Hematopoietic multipotent progenitor cell treated with erythropoietin and hydrocortisone succinate and interleukin-3 and kit ligand, for 6 days (in vitro differentiated cells): ENCODE data around the gene RBFOX2.

Source experiments
- DNase-seq: peaks from one replicate; pipeline ENCODE4 v3.0.0-alpha.2; 2015

The RBFOX2 gene

GRCh38 chr22:35970616-35971455 is 57.8 kb downstream of the RBFOX2 start:
- DNase-seq: no peak

GRCh38 chr22:35967046-35967397 is 61.6 kb downstream of the RBFOX2 start:
- DNase-seq: no peak

GRCh38 chr22:35966314-35967045 is 62.1 kb downstream of the RBFOX2 start:
- no peak for DNase-seq

- DNase-seq: no peak
These were observed 65.3 kb downstream of the RBFOX2 start for GRCh38 chr22:35963237-35963810.

- DNase-seq: no peak
These were observed 66.9 kb downstream of the RBFOX2 start for GRCh38 chr22:35961480-35962295.

DNA sequence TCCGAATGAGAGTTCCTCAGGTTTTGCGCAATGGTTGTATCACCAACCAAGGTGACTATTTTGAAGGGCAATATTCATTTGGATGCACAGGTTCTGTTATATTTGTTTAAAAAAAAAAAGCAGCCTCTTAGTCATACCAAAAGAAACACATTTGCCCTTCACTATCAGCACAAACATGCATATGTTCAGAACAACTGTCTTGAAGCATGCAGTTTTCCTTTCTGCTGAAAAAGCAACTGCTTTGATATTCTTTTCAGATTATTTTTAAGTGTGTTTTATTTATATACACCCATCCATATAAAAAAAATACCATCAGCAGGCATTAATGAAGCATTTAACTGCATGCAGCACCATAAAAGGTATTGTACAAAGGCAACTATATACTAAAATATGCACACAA is 67.8 kb downstream of the RBFOX2 start:
- DNase-seq: no peak

- DNase-seq: peak; percentile 55
These were observed 69.4 kb downstream of the RBFOX2 start for GRCh38 chr22:35959121-35959800.

DNA sequence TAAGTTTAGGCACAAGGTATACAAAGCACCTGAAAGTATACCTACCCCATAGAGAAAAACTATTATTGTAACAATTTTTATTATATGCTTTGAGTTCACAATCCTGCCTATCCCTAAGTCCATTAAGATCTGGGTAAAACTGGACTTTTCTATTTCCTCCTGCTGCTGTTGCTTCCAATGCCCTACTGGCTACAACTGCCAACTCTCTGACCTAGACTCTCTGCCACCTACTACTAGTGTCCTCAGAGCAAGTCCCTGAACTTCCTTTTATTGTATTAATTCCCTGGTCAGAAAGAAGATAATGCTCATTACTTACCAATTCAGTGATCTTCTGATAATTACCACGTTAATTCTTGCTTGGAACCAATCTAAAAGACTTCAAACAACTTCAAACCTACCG is 70.3 kb downstream of the RBFOX2 start:
- DNase-seq: no peak

GRCh38 chr22:35957589-35957988 is 71.0 kb downstream of the RBFOX2 start:
- DNase-seq: no peak

DNA sequence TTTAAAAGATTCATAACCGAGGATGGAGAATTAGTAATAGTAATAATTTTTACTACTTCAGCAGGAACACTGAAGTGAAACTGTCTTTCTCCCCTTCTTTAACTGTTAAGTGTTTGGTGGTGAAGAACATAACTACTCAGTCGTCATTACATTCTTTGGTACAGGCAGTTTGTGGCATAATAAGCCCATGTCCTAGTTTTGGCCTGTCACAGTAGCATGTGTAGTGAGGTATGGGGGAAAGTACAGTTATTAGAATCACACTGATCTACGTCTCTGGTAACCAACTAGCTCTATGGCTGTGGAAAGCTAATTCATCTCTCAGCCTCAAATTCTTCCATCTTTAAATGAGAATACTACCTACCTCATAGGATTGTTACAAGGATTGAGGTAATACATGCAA is 71.8 kb downstream of the RBFOX2 start:
- no peak for DNase-seq

GRCh38 chr22:35955546-35955945 is 73.1 kb downstream of the RBFOX2 start:
- no peak for DNase-seq

GRCh38 chr22:35952576-35952975 is 76.0 kb downstream of the RBFOX2 start:
- DNase-seq: no peak

GRCh38 chr22:35950262-35950661 is 78.4 kb downstream of the RBFOX2 start:
- no peak for DNase-seq

- no peak for DNase-seq
These were observed 79.4 kb downstream of the RBFOX2 start for GRCh38 chr22:35949243-35949642.

DNA sequence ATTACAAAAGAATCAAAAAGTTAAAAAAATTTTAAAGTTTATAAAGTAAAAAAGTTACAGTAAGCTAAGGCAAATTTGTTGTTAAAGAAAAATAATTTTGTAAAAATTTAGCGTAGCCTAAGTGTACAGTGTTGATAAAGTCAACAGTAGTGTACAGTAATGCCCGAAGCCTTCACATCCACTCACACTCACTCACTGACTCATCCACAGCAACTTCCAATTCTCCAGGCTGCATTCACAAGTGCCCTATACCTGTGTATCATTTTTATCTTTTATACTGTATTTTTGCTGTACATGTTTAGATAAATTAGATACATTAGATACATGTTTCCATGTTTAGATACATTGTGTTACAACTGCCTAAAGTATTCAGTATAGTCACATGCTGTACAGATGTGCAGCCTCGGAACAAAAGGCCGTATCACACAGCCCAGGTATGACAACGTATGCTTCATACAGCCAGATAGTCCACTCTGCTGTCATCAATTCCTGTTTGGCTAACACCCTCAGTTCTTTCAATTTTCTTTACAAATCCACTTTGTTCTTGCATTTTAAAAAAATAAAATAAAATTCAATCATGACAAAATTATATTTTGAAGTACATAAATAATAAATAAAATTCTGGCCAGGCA is 80.7 kb downstream of the RBFOX2 start:
- no peak for DNase-seq

DNA sequence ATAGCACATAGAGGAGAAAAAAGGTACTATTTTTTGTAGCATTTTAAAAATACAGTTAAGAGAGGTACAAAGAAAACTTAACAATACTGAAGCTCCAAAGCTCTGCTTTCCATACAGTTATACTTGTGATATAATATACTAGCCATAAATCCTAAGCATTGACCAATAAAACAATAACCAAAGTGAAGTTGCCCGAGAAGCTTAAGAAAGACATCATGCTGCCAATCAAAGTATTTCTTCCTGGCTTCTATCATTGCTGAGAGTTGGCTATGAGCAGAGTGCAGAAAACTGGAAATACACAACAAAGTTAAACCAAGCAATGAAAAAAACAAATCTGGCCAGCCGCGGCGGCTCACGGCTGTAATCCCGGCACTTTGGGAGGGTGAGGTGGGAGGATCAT is 84.2 kb downstream of the RBFOX2 start:
- no peak for DNase-seq

GRCh38 chr22:35940166-35940565 is 88.5 kb downstream of the RBFOX2 start:
- no peak for DNase-seq

GRCh38 chr22:35938226-35938625 is 90.4 kb downstream of the RBFOX2 start:
- DNase-seq: no peak

GRCh38 chr22:35930933-35931332 is 97.7 kb downstream of the RBFOX2 start:
- peak; percentile 80 for DNase-seq

- no peak for DNase-seq
These were observed 100.3 kb downstream of the RBFOX2 start for GRCh38 chr22:35928285-35928798.

- DNase-seq: no peak
These were observed 105.6 kb downstream of the RBFOX2 start for GRCh38 chr22:35923026-35923425.

- DNase-seq: peak; percentile 85
These were observed 106.8 kb downstream of the RBFOX2 start for GRCh38 chr22:35921777-35922176.
